ENCODE data around the gene RARRES2. TPM values are rescaled to one million over a fixed set of nuclear protein-coding genes. Genes with fewer than 3 reads are reported as not detected.
A peak's percentile ranks its signal among the peaks of the same experiment; 100 is the strongest.

RARRES2 gene
- total RNA-seq, 1 experiment from 2014 or later, result not detected

GRCh38 chr7:150373049-150373801 is 31.8 kb upstream of the RARRES2 start:
- peaks cover 6% of the 10 kb centered on the region for H3K4me1 Mint-ChIP-seq (ENCODE audit: insufficient read depth, unreplicated experiment)
- intact Hi-C loops (cut with micrococcal nuclease), result no loop called here
- H3K36me3 Mint-ChIP-seq (ENCODE audit: insufficient read depth, unreplicated experiment), result peaks cover 35% of the 10 kb centered on the region
- H3K27ac Mint-ChIP-seq (ENCODE audit: low read depth, unreplicated experiment), result peak overlapping the region; percentile 67
- H3K9me3 Mint-ChIP-seq (ENCODE audit: unreplicated experiment), result no peaks in the 10 kb centered on the region
- H3K4me3 Mint-ChIP-seq (ENCODE audit: unreplicated experiment), result no peak overlapping the region
- POLR2A ChIA-PET, result interaction anchor here (1.1 kb wide), 1 partner anchor 32 kb away, joined by 3 read pairs; a partner anchor contains a TSS
- no peak for DNase-seq (ENCODE audit: unreplicated experiment)
- BruUV-seq (replicated peaks), result TSS peak; percentile 11
- CTCF ChIA-PET, result interaction anchor here (0.5 to 0.6 kb wide), 2 partner anchors 32 to 37 kb away, joined by 3 read pairs; a partner anchor contains a TSS
- H3K27me3 Mint-ChIP-seq (ENCODE audit: insufficient read depth, unreplicated experiment), result no peaks in the 10 kb centered on the region
- TF ChIP-seq CTCF (IDR thresholded peaks at IDR 0.05; ENCODE audit: unreplicated experiment), result no peak

GRCh38 chr7:150372271-150373048 is 31.0 kb upstream of the RARRES2 start:
- intact Hi-C loops (cut with micrococcal nuclease), result no loop called here
- ChIA-PET POLR2A (no interaction called here), CTCF (interaction anchor here (0.6 kb wide), 1 partner anchor 33 kb away, joined by 3 read pairs; a partner anchor contains a TSS)
- no TSS peak for BruUV-seq (replicated peaks)
- Mint-ChIP-seq H3K36me3 (ENCODE audit: insufficient read depth, unreplicated experiment) (peaks cover 35% of the 10 kb centered on the region), H3K27me3 (ENCODE audit: insufficient read depth, unreplicated experiment) (no peaks in the 10 kb centered on the region), H3K9me3 (ENCODE audit: unreplicated experiment) (no peaks in the 10 kb centered on the region), H3K4me1 (ENCODE audit: insufficient read depth, unreplicated experiment) (peaks cover 6% of the 10 kb centered on the region), H3K4me3 (ENCODE audit: unreplicated experiment) (no peak overlapping the region), H3K27ac (ENCODE audit: low read depth, unreplicated experiment) (peak overlapping the region; percentile 67)
- TF ChIP-seq CTCF (IDR thresholded peaks at IDR 0.05; ENCODE audit: unreplicated experiment), result no peak
- no peak for DNase-seq (ENCODE audit: unreplicated experiment)

- DNase-seq (ENCODE audit: unreplicated experiment), result no peak
- no peak overlapping the region for H3K27ac Mint-ChIP-seq (ENCODE audit: low read depth, unreplicated experiment)
- ChIA-PET CTCF (no interaction called here), POLR2A (no interaction called here)
- BruUV-seq (replicated peaks), result no TSS peak
- no peak for TF ChIP-seq CTCF (IDR thresholded peaks at IDR 0.05; ENCODE audit: unreplicated experiment)
- no peaks in the 10 kb centered on the region for H3K27me3 Mint-ChIP-seq (ENCODE audit: insufficient read depth, unreplicated experiment)
- H3K36me3 Mint-ChIP-seq (ENCODE audit: insufficient read depth, unreplicated experiment), result peaks cover 35% of the 10 kb centered on the region
- no peaks in the 10 kb centered on the region for H3K9me3 Mint-ChIP-seq (ENCODE audit: unreplicated experiment)
- H3K4me1 Mint-ChIP-seq (ENCODE audit: insufficient read depth, unreplicated experiment), result peaks cover 6% of the 10 kb centered on the region
- intact Hi-C loops (cut with micrococcal nuclease), result no loop called here
- no peak overlapping the region for H3K4me3 Mint-ChIP-seq (ENCODE audit: unreplicated experiment)
Measured at GRCh38 chr7:150371996-150372270, 30.5 kb upstream of the RARRES2 start.
